GM12878 (cell line): ENCODE data around the gene FJX1.

Experiments
- CTCF ChIP-seq, 3 experiments: IDR thresholded peaks in 2 of 3; conservative IDR thresholded peaks in 1 of 3; 2 replicates each; pipeline ENCODE4 v1.5.1; 2011; ENCODE audit warnings: low read depth in 3 of 3, low read length in 3 of 3, mild to moderate bottlenecking in 3 of 3, control low read depth in 2 of 3, moderate library complexity in 2 of 3, inconsistent platforms in 1 of 3, mixed read lengths in 1 of 3; ENCODE audit not compliant: control insufficient read depth in 2 of 3, insufficient read depth in 1 of 3; ENCODE audit errors: extremely low read depth in 1 of 3
- EZH2 ChIP-seq: IDR thresholded peaks from 2 replicates; pipeline ENCODE4 v1.6.1; 2012; ENCODE audit warnings: low read depth, mild to moderate bottlenecking, control low read depth, inconsistent platforms, low read length, borderline replicate concordance; ENCODE audit not compliant: control insufficient read depth
- PBX3 ChIP-seq: IDR thresholded peaks from 2 replicates; pipeline ENCODE4 v1.6.1; 2011; ENCODE audit warnings: mild to moderate bottlenecking, low read depth, low read length, moderate library complexity; ENCODE audit not compliant: insufficient replicate concordance
- TAF1 ChIP-seq: IDR thresholded peaks from 2 replicates; pipeline ENCODE4 v1.6.1; 2011; ENCODE audit warnings: mild to moderate bottlenecking, low read depth, low read length, borderline replicate concordance

GRCh38 chr11:35664977-35665441 lies 46.7 kb downstream of the FJX1 start:
- no peak for TF ChIP-seq EZH2
- TF ChIP-seq CTCF (IDR thresholded peaks at IDR 0.05 in 2 of 3, conservative IDR thresholded peaks at IDR 0.05 in 1 of 3; ENCODE audit: control insufficient read depth in 2 of 3, extremely low read depth in 1 of 3, insufficient read depth in 1 of 3, low read depth in 3 of 3, low read length in 3 of 3): no peak
- TF ChIP-seq PBX3: no peak
- no peak for TF ChIP-seq TAF1
